ENCODE measurements around the gene LRP1.

DNA sequence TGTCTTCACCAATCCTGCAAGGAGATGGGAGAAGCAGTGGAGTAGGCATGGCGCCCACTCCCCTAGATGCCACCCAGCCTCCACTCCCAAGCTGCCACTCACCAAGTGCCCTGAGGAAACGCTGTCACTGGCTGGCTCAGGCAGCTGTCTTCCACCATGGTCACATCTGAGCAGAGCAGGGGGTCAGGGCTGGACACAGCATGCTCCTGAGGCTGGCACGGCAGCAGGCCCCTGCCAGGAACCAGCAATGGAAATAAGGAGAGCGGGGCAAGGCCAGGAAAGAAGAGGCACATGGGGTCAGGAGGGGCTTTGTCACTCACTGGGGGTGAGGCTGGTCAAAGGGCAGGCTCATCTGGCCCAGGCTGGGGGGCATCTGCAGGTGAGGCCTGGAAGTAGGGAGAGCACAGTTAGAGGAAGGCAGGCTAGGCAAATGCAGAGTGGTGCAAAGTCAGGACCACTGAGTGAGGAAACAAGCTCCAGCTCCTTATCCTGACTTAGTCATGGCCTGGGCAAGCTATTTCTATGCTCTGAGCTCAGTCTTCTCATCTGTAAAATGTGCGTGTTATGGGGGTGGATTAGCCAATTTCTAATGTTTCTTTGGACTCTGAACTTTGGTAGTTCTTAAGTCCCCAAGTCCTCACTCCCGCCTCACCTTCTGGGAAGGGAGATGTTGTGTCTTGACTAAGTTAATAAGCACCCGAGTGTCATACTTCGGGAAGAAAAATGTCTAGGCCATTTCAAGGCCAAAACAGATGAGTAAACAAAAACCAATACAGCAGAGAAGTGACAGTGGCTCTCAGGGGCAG, 31.3 kb upstream of the LRP1 start:
- TF ChIP-seq, protein P1, sequence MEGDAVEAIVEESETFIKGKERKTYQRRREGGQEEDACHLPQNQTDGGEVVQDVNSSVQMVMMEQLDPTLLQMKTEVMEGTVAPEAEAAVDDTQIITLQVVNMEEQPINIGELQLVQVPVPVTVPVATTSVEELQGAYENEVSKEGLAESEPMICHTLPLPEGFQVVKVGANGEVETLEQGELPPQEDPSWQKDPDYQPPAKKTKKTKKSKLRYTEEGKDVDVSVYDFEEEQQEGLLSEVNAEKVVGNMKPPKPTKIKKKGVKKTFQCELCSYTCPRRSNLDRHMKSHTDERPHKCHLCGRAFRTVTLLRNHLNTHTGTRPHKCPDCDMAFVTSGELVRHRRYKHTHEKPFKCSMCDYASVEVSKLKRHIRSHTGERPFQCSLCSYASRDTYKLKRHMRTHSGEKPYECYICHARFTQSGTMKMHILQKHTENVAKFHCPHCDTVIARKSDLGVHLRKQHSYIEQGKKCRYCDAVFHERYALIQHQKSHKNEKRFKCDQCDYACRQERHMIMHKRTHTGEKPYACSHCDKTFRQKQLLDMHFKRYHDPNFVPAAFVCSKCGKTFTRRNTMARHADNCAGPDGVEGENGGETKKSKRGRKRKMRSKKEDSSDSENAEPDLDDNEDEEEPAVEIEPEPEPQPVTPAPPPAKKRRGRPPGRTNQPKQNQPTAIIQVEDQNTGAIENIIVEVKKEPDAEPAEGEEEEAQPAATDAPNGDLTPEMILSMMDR (conservative IDR thresholded peaks at IDR 0.05; ENCODE audit: low read depth in 2 of 2) = no peak
- no peak for TF ChIP-seq EZH2 (IDR thresholded peaks at IDR 0.05; ENCODE audit: low read depth, unreplicated experiment)
- no peak for TF ChIP-seq EZH2phosphoT487 (IDR thresholded peaks at IDR 0.05; ENCODE audit: unreplicated experiment)
- no peak for TF ChIP-seq POLR2AphosphoS5 (IDR thresholded peaks at IDR 0.05; ENCODE audit: low read depth)
- TF ChIP-seq, protein P2, sequence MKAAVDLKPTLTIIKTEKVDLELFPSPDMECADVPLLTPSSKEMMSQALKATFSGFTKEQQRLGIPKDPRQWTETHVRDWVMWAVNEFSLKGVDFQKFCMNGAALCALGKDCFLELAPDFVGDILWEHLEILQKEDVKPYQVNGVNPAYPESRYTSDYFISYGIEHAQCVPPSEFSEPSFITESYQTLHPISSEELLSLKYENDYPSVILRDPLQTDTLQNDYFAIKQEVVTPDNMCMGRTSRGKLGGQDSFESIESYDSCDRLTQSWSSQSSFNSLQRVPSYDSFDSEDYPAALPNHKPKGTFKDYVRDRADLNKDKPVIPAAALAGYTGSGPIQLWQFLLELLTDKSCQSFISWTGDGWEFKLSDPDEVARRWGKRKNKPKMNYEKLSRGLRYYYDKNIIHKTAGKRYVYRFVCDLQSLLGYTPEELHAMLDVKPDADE (IDR thresholded peaks at IDR 0.05) = no peak
- TF ChIP-seq, protein P3, sequence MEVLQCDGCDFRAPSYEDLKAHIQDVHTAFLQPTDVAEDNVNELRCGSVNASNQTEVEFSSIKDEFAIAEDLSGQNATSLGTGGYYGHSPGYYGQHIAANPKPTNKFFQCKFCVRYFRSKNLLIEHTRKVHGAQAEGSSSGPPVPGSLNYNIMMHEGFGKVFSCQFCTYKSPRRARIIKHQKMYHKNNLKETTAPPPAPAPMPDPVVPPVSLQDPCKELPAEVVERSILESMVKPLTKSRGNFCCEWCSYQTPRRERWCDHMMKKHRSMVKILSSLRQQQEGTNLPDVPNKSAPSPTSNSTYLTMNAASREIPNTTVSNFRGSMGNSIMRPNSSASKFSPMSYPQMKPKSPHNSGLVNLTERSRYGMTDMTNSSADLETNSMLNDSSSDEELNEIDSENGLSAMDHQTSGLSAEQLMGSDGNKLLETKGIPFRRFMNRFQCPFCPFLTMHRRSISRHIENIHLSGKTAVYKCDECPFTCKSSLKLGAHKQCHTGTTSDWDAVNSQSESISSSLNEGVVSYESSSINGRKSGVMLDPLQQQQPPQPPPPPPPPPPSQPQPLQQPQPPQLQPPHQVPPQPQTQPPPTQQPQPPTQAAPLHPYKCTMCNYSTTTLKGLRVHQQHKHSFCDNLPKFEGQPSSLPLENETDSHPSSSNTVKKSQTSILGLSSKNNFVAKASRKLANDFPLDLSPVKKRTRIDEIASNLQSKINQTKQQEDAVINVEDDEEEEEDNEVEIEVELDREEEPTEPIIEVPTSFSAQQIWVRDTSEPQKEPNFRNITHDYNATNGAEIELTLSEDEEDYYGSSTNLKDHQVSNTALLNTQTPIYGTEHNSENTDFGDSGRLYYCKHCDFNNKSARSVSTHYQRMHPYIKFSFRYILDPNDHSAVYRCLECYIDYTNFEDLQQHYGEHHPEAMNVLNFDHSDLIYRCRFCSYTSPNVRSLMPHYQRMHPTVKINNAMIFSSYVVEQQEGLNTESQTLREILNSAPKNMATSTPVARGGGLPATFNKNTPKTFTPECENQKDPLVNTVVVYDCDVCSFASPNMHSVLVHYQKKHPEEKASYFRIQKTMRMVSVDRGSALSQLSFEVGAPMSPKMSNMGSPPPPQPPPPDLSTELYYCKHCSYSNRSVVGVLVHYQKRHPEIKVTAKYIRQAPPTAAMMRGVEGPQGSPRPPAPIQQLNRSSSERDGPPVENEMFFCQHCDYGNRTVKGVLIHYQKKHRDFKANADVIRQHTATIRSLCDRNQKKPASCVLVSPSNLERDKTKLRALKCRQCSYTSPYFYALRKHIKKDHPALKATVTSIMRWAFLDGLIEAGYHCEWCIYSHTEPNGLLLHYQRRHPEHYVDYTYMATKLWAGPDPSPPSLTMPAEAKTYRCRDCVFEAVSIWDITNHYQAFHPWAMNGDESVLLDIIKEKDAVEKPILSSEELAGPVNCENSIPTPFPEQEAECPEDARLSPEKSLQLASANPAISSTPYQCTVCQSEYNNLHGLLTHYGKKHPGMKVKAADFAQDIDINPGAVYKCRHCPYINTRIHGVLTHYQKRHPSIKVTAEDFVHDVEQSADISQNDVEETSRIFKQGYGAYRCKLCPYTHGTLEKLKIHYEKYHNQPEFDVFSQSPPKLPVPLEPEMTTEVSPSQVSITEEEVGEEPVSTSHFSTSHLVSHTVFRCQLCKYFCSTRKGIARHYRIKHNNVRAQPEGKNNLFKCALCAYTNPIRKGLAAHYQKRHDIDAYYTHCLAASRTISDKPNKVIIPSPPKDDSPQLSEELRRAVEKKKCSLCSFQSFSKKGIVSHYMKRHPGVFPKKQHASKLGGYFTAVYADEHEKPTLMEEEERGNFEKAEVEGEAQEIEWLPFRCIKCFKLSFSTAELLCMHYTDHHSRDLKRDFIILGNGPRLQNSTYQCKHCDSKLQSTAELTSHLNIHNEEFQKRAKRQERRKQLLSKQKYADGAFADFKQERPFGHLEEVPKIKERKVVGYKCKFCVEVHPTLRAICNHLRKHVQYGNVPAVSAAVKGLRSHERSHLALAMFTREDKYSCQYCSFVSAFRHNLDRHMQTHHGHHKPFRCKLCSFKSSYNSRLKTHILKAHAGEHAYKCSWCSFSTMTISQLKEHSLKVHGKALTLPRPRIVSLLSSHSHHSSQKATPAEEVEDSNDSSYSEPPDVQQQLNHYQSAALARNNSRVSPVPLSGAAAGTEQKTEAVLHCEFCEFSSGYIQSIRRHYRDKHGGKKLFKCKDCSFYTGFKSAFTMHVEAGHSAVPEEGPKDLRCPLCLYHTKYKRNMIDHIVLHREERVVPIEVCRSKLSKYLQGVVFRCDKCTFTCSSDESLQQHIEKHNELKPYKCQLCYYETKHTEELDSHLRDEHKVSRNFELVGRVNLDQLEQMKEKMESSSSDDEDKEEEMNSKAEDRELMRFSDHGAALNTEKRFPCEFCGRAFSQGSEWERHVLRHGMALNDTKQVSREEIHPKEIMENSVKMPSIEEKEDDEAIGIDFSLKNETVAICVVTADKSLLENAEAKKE (CRISPR knock-in tag; IDR thresholded peaks at IDR 0.05) = no peak
- no peak for TF ChIP-seq ZNF114 (CRISPR knock-in tag; IDR thresholded peaks at IDR 0.05)
- TF ChIP-seq, protein P4, sequence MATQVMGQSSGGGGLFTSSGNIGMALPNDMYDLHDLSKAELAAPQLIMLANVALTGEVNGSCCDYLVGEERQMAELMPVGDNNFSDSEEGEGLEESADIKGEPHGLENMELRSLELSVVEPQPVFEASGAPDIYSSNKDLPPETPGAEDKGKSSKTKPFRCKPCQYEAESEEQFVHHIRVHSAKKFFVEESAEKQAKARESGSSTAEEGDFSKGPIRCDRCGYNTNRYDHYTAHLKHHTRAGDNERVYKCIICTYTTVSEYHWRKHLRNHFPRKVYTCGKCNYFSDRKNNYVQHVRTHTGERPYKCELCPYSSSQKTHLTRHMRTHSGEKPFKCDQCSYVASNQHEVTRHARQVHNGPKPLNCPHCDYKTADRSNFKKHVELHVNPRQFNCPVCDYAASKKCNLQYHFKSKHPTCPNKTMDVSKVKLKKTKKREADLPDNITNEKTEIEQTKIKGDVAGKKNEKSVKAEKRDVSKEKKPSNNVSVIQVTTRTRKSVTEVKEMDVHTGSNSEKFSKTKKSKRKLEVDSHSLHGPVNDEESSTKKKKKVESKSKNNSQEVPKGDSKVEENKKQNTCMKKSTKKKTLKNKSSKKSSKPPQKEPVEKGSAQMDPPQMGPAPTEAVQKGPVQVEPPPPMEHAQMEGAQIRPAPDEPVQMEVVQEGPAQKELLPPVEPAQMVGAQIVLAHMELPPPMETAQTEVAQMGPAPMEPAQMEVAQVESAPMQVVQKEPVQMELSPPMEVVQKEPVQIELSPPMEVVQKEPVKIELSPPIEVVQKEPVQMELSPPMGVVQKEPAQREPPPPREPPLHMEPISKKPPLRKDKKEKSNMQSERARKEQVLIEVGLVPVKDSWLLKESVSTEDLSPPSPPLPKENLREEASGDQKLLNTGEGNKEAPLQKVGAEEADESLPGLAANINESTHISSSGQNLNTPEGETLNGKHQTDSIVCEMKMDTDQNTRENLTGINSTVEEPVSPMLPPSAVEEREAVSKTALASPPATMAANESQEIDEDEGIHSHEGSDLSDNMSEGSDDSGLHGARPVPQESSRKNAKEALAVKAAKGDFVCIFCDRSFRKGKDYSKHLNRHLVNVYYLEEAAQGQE (IDR thresholded peaks at IDR 0.05; ENCODE audit: unreplicated experiment) = no peak
- TF ChIP-seq JUNB (IDR thresholded peaks at IDR 0.05; ENCODE audit: unreplicated experiment) = no peak
- no peak for TF ChIP-seq NANOG (IDR thresholded peaks at IDR 0.05; ENCODE audit: borderline replicate concordance)
